ENCODE measurements around the gene SPINK1.

The SPINK1 gene

GRCh38 chr5:147869112-147869511 lies 37.6 kb upstream of the SPINK1 start:
- DNase-seq (ENCODE audit: low spot score) = no peak
- no peak overlapping the region for H3K4me3 ChIP-seq (ENCODE audit: severe bottlenecking)
- TF ChIP-seq CTCF (IDR thresholded peaks at IDR 0.05; ENCODE audit: poor library complexity, severe bottlenecking) = no peak
- no peaks in the 10 kb centered on the region for H3K36me3 ChIP-seq (ENCODE audit: low read depth)
- H3K27me3 ChIP-seq (ENCODE audit: insufficient read depth, poor library complexity, severe bottlenecking) = no peaks in the 10 kb centered on the region
- H3K9me3 ChIP-seq (ENCODE audit: severe bottlenecking) = no peaks in the 10 kb centered on the region
- no peaks in the 10 kb centered on the region for H3K4me1 ChIP-seq (ENCODE audit: insufficient read depth, poor library complexity, severe bottlenecking)
- ATAC-seq (ENCODE audit: low read depth) = no peak
- no peak overlapping the region for H3K27ac ChIP-seq (ENCODE audit: poor library complexity, severe bottlenecking)

- DNase-seq (ENCODE audit: low spot score) (no peak), ATAC-seq (ENCODE audit: low read depth) (no peak)
- H3K27ac ChIP-seq (ENCODE audit: poor library complexity, severe bottlenecking) = no peak overlapping the region
Observed at GRCh38 chr5:147863454-147864158, 32.1 kb upstream of the SPINK1 start.

GRCh38 chr5:147860641-147861025 lies 29.2 kb upstream of the SPINK1 start:
- H3K27ac ChIP-seq (ENCODE audit: poor library complexity, severe bottlenecking) = no peak overlapping the region
- H3K36me3 ChIP-seq (ENCODE audit: low read depth) = no peaks in the 10 kb centered on the region
- no peaks in the 10 kb centered on the region for H3K9me3 ChIP-seq (ENCODE audit: severe bottlenecking)
- ATAC-seq (ENCODE audit: low read depth) (no peak), DNase-seq (ENCODE audit: low spot score) (no peak)
- no peaks in the 10 kb centered on the region for H3K27me3 ChIP-seq (ENCODE audit: insufficient read depth, poor library complexity, severe bottlenecking)
- no peak for TF ChIP-seq CTCF (IDR thresholded peaks at IDR 0.05; ENCODE audit: poor library complexity, severe bottlenecking)
- H3K4me3 ChIP-seq (ENCODE audit: severe bottlenecking) = no peak overlapping the region
- no peaks in the 10 kb centered on the region for H3K4me1 ChIP-seq (ENCODE audit: insufficient read depth, poor library complexity, severe bottlenecking)

More at GRCh38 chr5:147863454-147864158, 32.1 kb upstream of the SPINK1 start:
- H3K4me1 ChIP-seq (ENCODE audit: insufficient read depth, poor library complexity, severe bottlenecking) = no peaks in the 10 kb centered on the region
- H3K9me3 ChIP-seq (ENCODE audit: severe bottlenecking) = no peaks in the 10 kb centered on the region
- no peaks in the 10 kb centered on the region for H3K36me3 ChIP-seq (ENCODE audit: low read depth)
- no peak for TF ChIP-seq CTCF (IDR thresholded peaks at IDR 0.05; ENCODE audit: poor library complexity, severe bottlenecking)
- no peak overlapping the region for H3K4me3 ChIP-seq (ENCODE audit: severe bottlenecking)
- H3K27me3 ChIP-seq (ENCODE audit: insufficient read depth, poor library complexity, severe bottlenecking) = no peaks in the 10 kb centered on the region

GRCh38 chr5:147859962-147860640 lies 28.6 kb upstream of the SPINK1 start:
- no peaks in the 10 kb centered on the region for H3K36me3 ChIP-seq (ENCODE audit: low read depth)
- TF ChIP-seq CTCF (IDR thresholded peaks at IDR 0.05; ENCODE audit: poor library complexity, severe bottlenecking) = no peak
- no peak overlapping the region for H3K27ac ChIP-seq (ENCODE audit: poor library complexity, severe bottlenecking)
- DNase-seq (ENCODE audit: low spot score) (no peak), ATAC-seq (ENCODE audit: low read depth) (no peak)
- H3K9me3 ChIP-seq (ENCODE audit: severe bottlenecking) = no peaks in the 10 kb centered on the region
- no peak overlapping the region for H3K4me3 ChIP-seq (ENCODE audit: severe bottlenecking)
- H3K27me3 ChIP-seq (ENCODE audit: insufficient read depth, poor library complexity, severe bottlenecking) = no peaks in the 10 kb centered on the region
- H3K4me1 ChIP-seq (ENCODE audit: insufficient read depth, poor library complexity, severe bottlenecking) = no peaks in the 10 kb centered on the region

- H3K9me3 ChIP-seq (ENCODE audit: severe bottlenecking) = no peaks in the 10 kb centered on the region
- TF ChIP-seq CTCF (IDR thresholded peaks at IDR 0.05; ENCODE audit: poor library complexity, severe bottlenecking) = no peak
- no peaks in the 10 kb centered on the region for H3K4me1 ChIP-seq (ENCODE audit: insufficient read depth, poor library complexity, severe bottlenecking)
- DNase-seq (ENCODE audit: low spot score) (no peak), ATAC-seq (ENCODE audit: low read depth) (no peak)
- no peak overlapping the region for H3K27ac ChIP-seq (ENCODE audit: poor library complexity, severe bottlenecking)
- H3K27me3 ChIP-seq (ENCODE audit: insufficient read depth, poor library complexity, severe bottlenecking) = no peaks in the 10 kb centered on the region
- H3K4me3 ChIP-seq (ENCODE audit: severe bottlenecking) = no peak overlapping the region
- no peaks in the 10 kb centered on the region for H3K36me3 ChIP-seq (ENCODE audit: low read depth)
Observed at GRCh38 chr5:147858565-147858964, 27.1 kb upstream of the SPINK1 start.
